Eye (tissue), 1 donor: Measurements from ENCODE around the gene CIROP.
"Not testable (repeated sequence)": the region's sequence is repeated elsewhere in the genome, so short reads cannot be mapped to it uniquely, and the experiment has no call there.

Experiments
- DNase-seq: peaks from one replicate; pipeline ENCODE4 v3.0.0-alpha.2; 2015

Gene CIROP

GRCh38 chr14:23113431-23114119 is 8.8 kb upstream of the CIROP start:
- DNase-seq = peak; percentile 64

GRCh38 chr14:23112359-23113178 is 7.8 kb upstream of the CIROP start:
- no peak for DNase-seq

GRCh38 chr14:23110579-23111365 is 6.0 kb upstream of the CIROP start:
- no peak for DNase-seq

- no peak for DNase-seq
Observed at GRCh38 chr14:23109769-23110168, 5.0 kb upstream of the CIROP start.

- DNase-seq = not testable (repeated sequence)
Observed at GRCh38 chr14:23108169-23108568, 3.4 kb upstream of the CIROP start.

- not testable (repeated sequence) for DNase-seq
Observed at GRCh38 chr14:23107620-23108019, 2.8 kb upstream of the CIROP start.

- DNase-seq = no peak
Observed at GRCh38 chr14:23106747-23107045, 1.9 kb upstream of the CIROP start.

- no peak for DNase-seq
Observed at GRCh38 chr14:23105348-23105824, 597 bp upstream of the CIROP start.

- no peak for DNase-seq
Observed at GRCh38 chr14:23104070-23104590, 659 bp downstream of the CIROP start.

GRCh38 chr14:23103581-23103980 is 1.2 kb downstream of the CIROP start:
- DNase-seq = no peak

- DNase-seq = no peak
Observed at GRCh38 chr14:23102801-23103200, 2.0 kb downstream of the CIROP start.

- DNase-seq = no peak
Observed at GRCh38 chr14:23101986-23102625, 2.7 kb downstream of the CIROP start.

- no peak for DNase-seq
Observed at GRCh38 chr14:23101213-23101970, 3.4 kb downstream of the CIROP start.

- DNase-seq = no peak
Observed at GRCh38 chr14:23099212-23099861, 5.5 kb downstream of the CIROP start.

GRCh38 chr14:23097786-23098185 is 7.0 kb downstream of the CIROP start:
- no peak for DNase-seq

- peak; percentile 100 for DNase-seq
Observed at GRCh38 chr14:23095196-23096108, 9.3 kb downstream of the CIROP start, which contains the start of gene C14orf119. Gene C14orf119, plus strand, starts transcription at chr14:23095505. Its CDS starts 2,154 bp downstream, at chr14:23097659.

GRCh38 chr14:23094666-23095195 is 10.1 kb downstream of the CIROP start, which contains the start of gene ACIN1:
Gene ACIN1, minus strand, starts transcription at chr14:23095136. Its CDS starts 24 bp downstream, at chr14:23095112.
- DNase-seq = peak; percentile 95

- DNase-seq = no peak
Observed at GRCh38 chr14:23093991-23094665, 10.7 kb downstream of the CIROP start.

- DNase-seq = no peak
Observed at GRCh38 chr14:23093526-23093925, 11.3 kb downstream of the CIROP start.
